Ascending aorta (tissue), 2 donors: ENCODE data around the gene MYH16. TPM values are rescaled to one million over a fixed set of nuclear protein-coding genes. Genes with fewer than 3 reads are reported as not detected.
"Not testable (repeated sequence)": the region's sequence is repeated elsewhere in the genome, so short reads cannot be mapped to it uniquely, and the experiment has no call there.

Experiments used
- DNase-seq, 2 donors: peaks; one replicate each; pipeline ENCODE4 v3.0.0-alpha.2; 2019; ENCODE audit warnings: low spot score in 2 of 2
- H3K27ac ChIP-seq, 2 donors: fragments of 200-600 bp; sonication (generic); one replicate each; pipeline ENCODE4 v1.5.1; 2016 to 2017; ENCODE audit warnings: mild to moderate bottlenecking in 1 of 2
- H3K27me3 ChIP-seq: fragments of 200-600 bp; sonication (generic); one replicate; pipeline ENCODE4 v1.5.1; 2017
- H3K36me3 ChIP-seq, 2 donors: fragments of 200-600 bp; sonication (generic); one replicate each; pipeline ENCODE4 v1.5.1; 2016
- H3K4me1 ChIP-seq, 2 donors: fragments of 200-600 bp; sonication (generic); one replicate each; pipeline ENCODE4 v1.5.1; 2016 to 2017; ENCODE audit warnings: mild to moderate bottlenecking in 1 of 2
- H3K4me3 ChIP-seq, 2 donors: fragments of 200-600 bp; sonication (generic); one replicate each; pipeline ENCODE4 v1.5.1; 2016 to 2017; ENCODE audit warnings: mild to moderate bottlenecking in 1 of 2
- H3K9me3 ChIP-seq, 2 donors: fragments of 200-600 bp; sonication (generic); one replicate each; pipeline ENCODE4 v1.5.1; 2016
- intact Hi-C: fragments of 100-400 bp; cut with DNase I; formaldehyde crosslinking; loops from one replicate; pipeline ENCODE4 v1.15.1; 2023
- total RNA-seq: library from RNA; depleted of rRNA; stranded (reverse); fragments of >200 nt; gene quantifications from one replicate; pipeline ENCODE4 v1.1.0, GENCODE V29; 2016
- TF ChIP-seq, protein P1 (sequence below), 3 experiments: fragments of 200-600 bp in 2 of 3; fragments of 450-650 bp in 1 of 3; sonication (generic) in 2 of 3; IDR thresholded peaks; one replicate each; pipeline ENCODE4 v1.5.1; 2016 to 2019; ENCODE audit warnings: antibody characterized with exemption in 3 of 3, mild to moderate bottlenecking in 1 of 3, moderate library complexity in 1 of 3

MYH16 gene
- total RNA-seq, 1 donor from 2014 or later: not detected

DNA sequence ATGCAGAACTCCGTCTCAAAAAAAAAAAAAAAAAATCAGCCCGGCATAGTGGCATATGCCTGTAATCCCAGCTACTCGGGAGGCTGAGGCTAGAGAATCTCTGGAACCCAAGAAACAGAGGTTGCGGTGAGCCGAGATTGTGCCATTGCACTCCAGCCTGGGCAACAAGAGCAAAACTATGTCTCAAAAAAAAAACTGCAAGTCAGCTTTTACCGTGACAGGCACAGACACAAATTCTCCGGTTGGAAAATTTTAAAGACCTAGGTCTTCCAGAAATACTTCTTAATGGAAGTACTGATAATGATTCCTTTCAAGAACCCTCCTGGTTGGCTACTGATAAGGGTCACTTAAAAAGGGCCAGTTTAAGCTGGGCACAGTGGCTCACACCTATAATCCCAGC lies 82.5 kb downstream of the MYH16 start:
- Histone ChIP-seq H3K27ac (no peak overlapping the region), H3K36me3 (peaks cover 94 to 98% of the 10 kb centered on the region in 2 donors), H3K9me3 (no peaks in the 10 kb centered on the region), H3K4me3 (no peak overlapping the region), H3K4me1 (no peaks in the 10 kb centered on the region), H3K27me3 (no peaks in the 10 kb centered on the region)
- intact Hi-C loops: no loop called here
- TF ChIP-seq, protein P1, sequence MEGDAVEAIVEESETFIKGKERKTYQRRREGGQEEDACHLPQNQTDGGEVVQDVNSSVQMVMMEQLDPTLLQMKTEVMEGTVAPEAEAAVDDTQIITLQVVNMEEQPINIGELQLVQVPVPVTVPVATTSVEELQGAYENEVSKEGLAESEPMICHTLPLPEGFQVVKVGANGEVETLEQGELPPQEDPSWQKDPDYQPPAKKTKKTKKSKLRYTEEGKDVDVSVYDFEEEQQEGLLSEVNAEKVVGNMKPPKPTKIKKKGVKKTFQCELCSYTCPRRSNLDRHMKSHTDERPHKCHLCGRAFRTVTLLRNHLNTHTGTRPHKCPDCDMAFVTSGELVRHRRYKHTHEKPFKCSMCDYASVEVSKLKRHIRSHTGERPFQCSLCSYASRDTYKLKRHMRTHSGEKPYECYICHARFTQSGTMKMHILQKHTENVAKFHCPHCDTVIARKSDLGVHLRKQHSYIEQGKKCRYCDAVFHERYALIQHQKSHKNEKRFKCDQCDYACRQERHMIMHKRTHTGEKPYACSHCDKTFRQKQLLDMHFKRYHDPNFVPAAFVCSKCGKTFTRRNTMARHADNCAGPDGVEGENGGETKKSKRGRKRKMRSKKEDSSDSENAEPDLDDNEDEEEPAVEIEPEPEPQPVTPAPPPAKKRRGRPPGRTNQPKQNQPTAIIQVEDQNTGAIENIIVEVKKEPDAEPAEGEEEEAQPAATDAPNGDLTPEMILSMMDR (IDR thresholded peaks at IDR 0.05): no peak
- no peak for DNase-seq

DNA sequence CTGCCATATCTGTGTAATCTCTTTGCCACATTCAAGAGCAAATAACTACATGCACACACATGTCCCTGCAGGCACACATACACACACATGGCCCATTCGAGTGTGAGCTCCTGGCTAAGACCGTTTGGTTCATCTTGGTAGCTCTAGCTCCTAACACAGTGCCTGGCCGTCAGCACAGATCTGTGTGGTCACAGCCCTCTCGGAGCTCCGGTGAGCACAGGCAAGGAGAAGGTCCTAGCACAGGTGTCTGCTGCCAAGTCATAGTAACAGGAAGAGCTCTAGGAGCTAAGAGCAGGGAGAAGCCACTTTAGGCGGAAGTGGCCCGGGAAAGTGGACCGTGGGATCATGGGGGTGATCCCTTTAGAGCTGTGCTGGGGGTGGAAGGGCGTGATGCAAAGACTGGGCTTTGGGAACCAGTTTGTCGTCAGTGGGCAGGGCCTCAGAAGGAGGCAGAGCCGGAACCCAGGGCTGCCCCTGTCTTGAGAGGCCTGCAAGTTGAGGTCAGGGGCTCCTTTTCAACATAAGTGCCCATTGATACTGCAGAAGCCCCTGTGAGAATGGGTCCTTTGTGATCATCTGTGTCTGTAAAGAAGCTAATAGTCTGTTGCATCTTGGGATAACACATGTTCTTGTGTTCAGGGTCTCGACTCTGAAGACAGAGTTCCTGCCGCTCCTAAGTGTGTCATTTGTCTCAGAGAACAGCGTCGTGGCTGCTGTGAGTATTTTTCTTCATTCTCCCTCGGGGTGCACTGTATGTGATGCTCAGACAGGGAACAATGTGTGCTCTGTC lies 85.3 kb downstream of the MYH16 start:
- Histone ChIP-seq H3K27ac (no peak overlapping the region), H3K36me3 (peaks cover 90 to 97% of the 10 kb centered on the region in 2 donors), H3K9me3 (no peaks in the 10 kb centered on the region), H3K4me1 (no peaks in the 10 kb centered on the region), H3K27me3 (no peaks in the 10 kb centered on the region), H3K4me3 (no peak overlapping the region)
- DNase-seq: no peak
- TF ChIP-seq, protein P1 (IDR thresholded peaks at IDR 0.05): no peak
- intact Hi-C loops: no loop called here

DNA sequence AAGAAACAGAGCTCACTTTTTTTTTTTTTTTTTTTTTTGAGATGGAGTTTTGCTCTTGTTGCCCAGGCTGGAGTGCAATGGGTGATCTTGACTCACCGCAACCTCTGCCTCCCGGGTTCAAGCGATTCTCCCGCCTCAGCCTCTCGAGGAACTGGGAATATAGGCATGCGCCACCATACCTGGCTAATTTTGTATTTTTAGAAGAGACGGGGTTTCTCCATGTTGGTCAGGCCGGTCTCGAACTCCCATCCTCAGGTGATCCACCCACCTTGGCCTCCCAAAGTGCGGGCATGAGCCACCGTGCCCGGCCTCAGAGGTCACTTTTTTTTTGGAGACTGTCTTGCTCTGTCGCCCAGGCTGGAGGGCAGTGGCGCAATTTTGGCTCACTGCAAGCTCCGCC lies 85.9 kb downstream of the MYH16 start:
- H3K36me3 ChIP-seq: peaks cover 91 to 97% of the 10 kb centered on the region in 2 donors
- H3K4me1 ChIP-seq, H3K9me3 ChIP-seq, H3K27ac ChIP-seq, H3K4me3 ChIP-seq, H3K27me3 ChIP-seq, DNase-seq, intact Hi-C loops: not testable (repeated sequence)

DNA sequence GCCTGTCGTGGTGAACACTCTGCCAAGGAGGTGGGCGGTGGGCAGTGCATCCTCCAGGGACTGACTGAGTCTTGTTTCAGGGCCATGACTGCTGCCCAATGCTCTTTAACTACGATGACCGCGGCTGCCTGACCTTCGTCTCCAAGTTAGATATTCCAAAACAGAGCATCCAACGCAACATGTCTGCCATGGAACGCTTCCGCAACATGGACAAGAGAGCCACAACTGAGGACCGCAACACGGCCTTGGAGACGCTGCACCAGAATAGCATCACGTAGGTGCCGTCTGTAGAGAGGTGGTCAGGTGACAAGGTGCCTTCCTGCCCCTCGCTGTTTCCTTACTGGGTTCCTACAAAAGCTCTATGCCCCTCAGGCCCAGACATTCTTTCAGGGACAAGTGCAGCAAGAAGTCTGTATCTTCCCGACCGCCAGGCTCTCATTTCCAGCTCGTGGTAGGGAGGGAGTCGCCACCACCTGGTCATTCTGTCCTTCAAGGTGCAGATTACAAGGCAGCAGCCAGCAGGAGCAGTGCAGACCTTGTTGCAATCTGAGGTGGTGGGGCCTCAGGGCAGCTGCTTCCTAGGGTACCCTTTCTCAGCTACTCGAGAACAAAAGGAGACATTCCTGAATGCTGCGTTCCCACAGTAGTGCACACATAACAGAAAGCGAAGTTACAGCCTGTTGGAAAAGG lies 87.0 kb downstream of the MYH16 start:
- Histone ChIP-seq H3K27ac (no peak overlapping the region), H3K4me3 (no peak overlapping the region), H3K36me3 (peaks cover 91 to 97% of the 10 kb centered on the region in 2 donors), H3K4me1 (no peaks in the 10 kb centered on the region), H3K9me3 (no peaks in the 10 kb centered on the region), H3K27me3 (no peaks in the 10 kb centered on the region)
- intact Hi-C loops: no loop called here
- no peak for DNase-seq
- TF ChIP-seq, protein P1 (IDR thresholded peaks at IDR 0.05): no peak

Other genes starting within 250 kb of the MYH16 start
- 26.5 TPM for gene SMURF1, start 128.7 kb upstream of the MYH16 start, total RNA-seq
- gene KPNA7, start 64.7 kb upstream of the MYH16 start, total RNA-seq: not detected
- gene ARPC1A, start 53.1 kb downstream of the MYH16 start, total RNA-seq: 87.7 TPM
- gene ARPC1B, start 101.9 kb downstream of the MYH16 start, total RNA-seq: 360 TPM
- 104 TPM for gene PDAP1, start 135.8 kb downstream of the MYH16 start, total RNA-seq
- 41.3 TPM for gene BUD31, start 136.1 kb downstream of the MYH16 start, total RNA-seq
- 2.6 TPM for gene PTCD1, start 166.0 kb downstream of the MYH16 start, total RNA-seq
- 38.0 TPM for gene CPSF4, start 166.1 kb downstream of the MYH16 start, total RNA-seq
- gene ATP5MF, start 193.3 kb downstream of the MYH16 start, total RNA-seq: 893 TPM
- gene ZNF789, start 200.1 kb downstream of the MYH16 start, total RNA-seq: 4.2 TPM
- 25.7 TPM for gene ZNF394, start 227.4 kb downstream of the MYH16 start, total RNA-seq
- gene ZKSCAN5, start 231.8 kb downstream of the MYH16 start, total RNA-seq: 4.4 TPM